Cardiac muscle cell (in vitro differentiated cells and primary cell): ENCODE results near the gene SPIB. TPM values are rescaled to one million over a fixed set of nuclear protein-coding genes. Genes with fewer than 3 reads are reported as not detected.
A peak's percentile ranks its signal among the peaks of the same experiment; 100 is the strongest.

Source experiments
- DNase-seq, 2 donors: peaks; one replicate each; pipeline versions ENCODE4 v3.0.0 to v3.0.0-alpha.2; 2010 to 2017; ENCODE audit warnings: low read depth in 1 of 2, low spot score in 1 of 2
- H3K27ac ChIP-seq: fragments of 200-600 bp; sonication (generic); 2 replicates; pipeline ENCODE4 v1.5.1; 2016
- H3K27me3 ChIP-seq: fragments of 200-600 bp; sonication (generic); 2 replicates; pipeline ENCODE4 v1.6.0; 2016; ENCODE audit warnings: control low read depth
- H3K36me3 ChIP-seq: fragments of 200-600 bp; sonication (generic); 2 replicates; pipeline ENCODE4 v1.5.1; 2016; ENCODE audit warnings: control low read depth
- H3K4me1 ChIP-seq: fragments of 200-600 bp; sonication (generic); 2 replicates; pipeline ENCODE4 v1.8.1; 2017; ENCODE audit warnings: low read depth, mild to moderate bottlenecking, mixed run types
- H3K4me3 ChIP-seq: fragments of 200-600 bp; sonication (generic); 2 replicates; pipeline ENCODE4 v1.5.1; 2016; ENCODE audit warnings: mild to moderate bottlenecking
- H3K9me3 ChIP-seq: fragments of 200-600 bp; sonication (generic); 2 replicates; pipeline ENCODE4 v1.5.1; 2017; ENCODE audit warnings: low read depth, mild to moderate bottlenecking, control low read depth
- CTCF ChIP-seq: IDR thresholded peaks from 2 replicates; pipeline ENCODE4 v1.5.1; 2012; ENCODE audit warnings: low read depth, mild to moderate bottlenecking, low read length
- polyA plus RNA-seq: library from polyadenylated mRNA; unstranded; fragments of >200 nt; fragmentation: Nextera tagmentation; extraction: Ambion mirVana; gene quantifications from 2 replicates; pipeline ENCODE4 v1.2.1, GENCODE V29; 2016
- total RNA-seq: library from RNA; depleted of rRNA; stranded (reverse); fragments of >200 nt; gene quantifications from 2 replicates; pipeline ENCODE4 v1.2.3, GENCODE V29; 2016

The SPIB gene
- total and polyA plus RNA-seq, 2 experiments from 2014 or later, result 0.15 to 1.5 TPM

DNA sequence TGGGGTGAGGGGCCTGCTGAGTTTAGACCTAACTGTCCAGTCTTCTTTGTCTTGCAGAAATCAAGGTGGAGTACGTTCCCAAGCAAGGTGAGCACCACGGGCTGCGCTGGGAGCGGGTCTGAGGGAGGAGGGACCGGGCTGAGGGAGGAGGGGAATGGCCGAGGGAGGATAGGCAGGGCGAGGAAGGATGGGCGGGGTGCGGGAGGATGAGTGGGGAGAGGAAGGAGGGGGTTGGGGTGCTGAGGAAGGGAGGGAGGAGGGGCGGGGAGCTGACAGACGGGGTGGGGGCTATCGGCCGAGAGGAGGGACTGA, 32.4 kb downstream of the SPIB start:
- no peak for DNase-seq
- H3K4me3 ChIP-seq, result no peak overlapping the region

DNA sequence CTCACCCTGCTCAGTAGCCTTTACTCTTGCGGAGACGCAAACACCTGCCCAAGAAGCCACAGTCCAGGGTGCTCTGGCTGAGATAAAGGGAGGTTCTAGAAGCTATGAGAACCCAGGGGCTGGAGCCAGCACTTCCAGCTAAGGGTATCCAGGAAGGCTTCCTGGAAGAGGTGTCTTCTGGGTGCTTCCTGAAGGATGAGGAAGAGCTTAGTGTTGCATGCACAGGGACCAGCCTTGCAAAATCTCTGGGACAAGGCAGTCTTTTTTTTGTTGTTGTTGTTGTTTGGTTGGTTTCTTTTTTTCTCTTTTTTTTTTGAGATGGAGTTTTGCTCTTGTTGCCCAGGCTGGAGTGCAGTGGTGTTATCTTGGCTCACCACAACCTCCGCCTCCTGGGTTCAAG, 34.5 kb downstream of the SPIB start:
- H3K9me3 ChIP-seq, result no peaks in the 10 kb centered on the region
- DNase-seq, result no peak
- H3K4me1 ChIP-seq, result no peaks in the 10 kb centered on the region
- no peak overlapping the region for H3K27ac ChIP-seq
- H3K36me3 ChIP-seq, result no peaks in the 10 kb centered on the region
- H3K4me3 ChIP-seq, result no peak overlapping the region
- no peak for TF ChIP-seq CTCF
- H3K27me3 ChIP-seq, result no peaks in the 10 kb centered on the region

More for the DNA sequence above, 32.4 kb downstream of the SPIB start:
- H3K4me1 ChIP-seq, result no peaks in the 10 kb centered on the region
- H3K9me3 ChIP-seq, result no peaks in the 10 kb centered on the region
- H3K27me3 ChIP-seq, result no peaks in the 10 kb centered on the region
- H3K36me3 ChIP-seq, result no peaks in the 10 kb centered on the region
- TF ChIP-seq CTCF, result no peak
- H3K27ac ChIP-seq, result no peak overlapping the region

GRCh38 chr19:50455992-50456391, 37.3 kb downstream of the SPIB start:
- H3K9me3 ChIP-seq, result no peaks in the 10 kb centered on the region
- TF ChIP-seq CTCF, result no peak
- no peak overlapping the region for H3K27ac ChIP-seq
- H3K27me3 ChIP-seq, result no peaks in the 10 kb centered on the region
- no peak overlapping the region for H3K4me3 ChIP-seq
- DNase-seq, result no peak
- H3K4me1 ChIP-seq, result no peaks in the 10 kb centered on the region
- no peaks in the 10 kb centered on the region for H3K36me3 ChIP-seq

DNA sequence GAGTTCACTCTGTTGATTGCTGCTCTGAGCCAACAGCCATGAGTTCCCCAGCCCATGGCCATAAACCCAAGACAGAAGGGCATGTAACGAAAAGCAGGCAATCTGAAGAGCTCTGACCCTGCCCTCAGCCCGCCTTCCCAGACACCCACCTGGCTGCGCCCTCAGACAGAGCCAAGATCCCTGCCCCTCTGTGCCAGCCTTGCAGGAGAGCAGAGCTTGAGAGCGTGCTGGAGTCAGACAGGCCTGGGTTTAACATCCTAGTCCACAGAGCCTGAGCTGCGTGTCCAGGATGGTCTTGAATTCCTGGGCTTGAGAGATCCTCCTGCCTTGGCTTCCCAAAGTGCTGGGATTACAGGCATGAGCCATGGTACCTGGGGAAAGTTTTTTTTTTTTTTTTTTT, 38.6 kb downstream of the SPIB start:
- DNase-seq, result no peak
- H3K27me3 ChIP-seq, result no peaks in the 10 kb centered on the region
- H3K36me3 ChIP-seq, result no peaks in the 10 kb centered on the region
- H3K9me3 ChIP-seq, result no peaks in the 10 kb centered on the region
- H3K27ac ChIP-seq, result no peak overlapping the region
- H3K4me3 ChIP-seq, result no peak overlapping the region
- H3K4me1 ChIP-seq, result no peaks in the 10 kb centered on the region
- TF ChIP-seq CTCF, result no peak

- H3K9me3 ChIP-seq, result no peaks in the 10 kb centered on the region
- H3K27me3 ChIP-seq, result no peaks in the 10 kb centered on the region
- no peak overlapping the region for H3K4me3 ChIP-seq
- H3K4me1 ChIP-seq, result no peaks in the 10 kb centered on the region
- no peak for TF ChIP-seq CTCF
- peak in 1 of 2 donors; percentile 37 for DNase-seq
- H3K36me3 ChIP-seq, result no peaks in the 10 kb centered on the region
- no peak overlapping the region for H3K27ac ChIP-seq
These were observed 39.8 kb downstream of the SPIB start for GRCh38 chr19:50458396-50459066.
